Measurements from ENCODE around the gene SEMA3A. TPM values are rescaled to one million over a fixed set of nuclear protein-coding genes. Genes with fewer than 3 reads are reported as not detected.

Gene SEMA3A
- total and polyA plus RNA-seq, 9 donors = 0.76 to 23.0 (median 2.2) TPM

DNA sequence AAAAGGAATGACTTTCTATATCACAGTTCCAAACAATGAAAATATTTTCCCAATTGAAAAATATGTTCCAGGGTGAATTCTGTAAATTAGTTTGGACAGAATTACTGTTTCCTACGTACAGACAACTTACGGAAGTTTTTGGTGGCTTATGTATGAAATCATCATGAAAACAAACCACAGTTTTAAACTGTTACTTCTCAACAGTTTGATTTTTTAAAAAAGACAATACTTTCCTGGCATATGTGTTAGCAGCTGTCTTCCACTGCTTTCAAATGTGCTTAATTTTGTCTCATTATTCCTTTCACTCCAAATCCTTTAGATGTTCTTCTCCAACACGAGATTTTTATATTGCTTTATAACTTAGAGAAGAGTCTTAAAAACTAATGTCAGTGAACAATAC, 56.2 kb downstream of the SEMA3A start:
- H3K36me3 ChIP-seq = no peaks in the 10 kb centered on the region
- no peak overlapping the region for H3K27ac ChIP-seq
- WGBS, 3 donors = 36 to 53% (median 50%) methylated on average over 3 of the region's 3 CpGs
- TF ChIP-seq POLR2A (IDR thresholded peaks at IDR 0.05) (no peak), EP300 (IDR thresholded peaks at IDR 0.05) (no peak)
- TF ChIP-seq, protein P1, sequence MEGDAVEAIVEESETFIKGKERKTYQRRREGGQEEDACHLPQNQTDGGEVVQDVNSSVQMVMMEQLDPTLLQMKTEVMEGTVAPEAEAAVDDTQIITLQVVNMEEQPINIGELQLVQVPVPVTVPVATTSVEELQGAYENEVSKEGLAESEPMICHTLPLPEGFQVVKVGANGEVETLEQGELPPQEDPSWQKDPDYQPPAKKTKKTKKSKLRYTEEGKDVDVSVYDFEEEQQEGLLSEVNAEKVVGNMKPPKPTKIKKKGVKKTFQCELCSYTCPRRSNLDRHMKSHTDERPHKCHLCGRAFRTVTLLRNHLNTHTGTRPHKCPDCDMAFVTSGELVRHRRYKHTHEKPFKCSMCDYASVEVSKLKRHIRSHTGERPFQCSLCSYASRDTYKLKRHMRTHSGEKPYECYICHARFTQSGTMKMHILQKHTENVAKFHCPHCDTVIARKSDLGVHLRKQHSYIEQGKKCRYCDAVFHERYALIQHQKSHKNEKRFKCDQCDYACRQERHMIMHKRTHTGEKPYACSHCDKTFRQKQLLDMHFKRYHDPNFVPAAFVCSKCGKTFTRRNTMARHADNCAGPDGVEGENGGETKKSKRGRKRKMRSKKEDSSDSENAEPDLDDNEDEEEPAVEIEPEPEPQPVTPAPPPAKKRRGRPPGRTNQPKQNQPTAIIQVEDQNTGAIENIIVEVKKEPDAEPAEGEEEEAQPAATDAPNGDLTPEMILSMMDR (IDR thresholded peaks at IDR 0.05) = no peak
- H3K4me1 ChIP-seq (ENCODE audit: insufficient read depth) = no peaks in the 10 kb centered on the region
- H3K27me3 ChIP-seq = no peaks in the 10 kb centered on the region
- intact Hi-C loops (cut with DNase I) = no loop called here
- no peaks in the 10 kb centered on the region for H3K9me3 ChIP-seq
- no peak for DNase-seq
- H3K4me3 ChIP-seq = no peak overlapping the region

DNA sequence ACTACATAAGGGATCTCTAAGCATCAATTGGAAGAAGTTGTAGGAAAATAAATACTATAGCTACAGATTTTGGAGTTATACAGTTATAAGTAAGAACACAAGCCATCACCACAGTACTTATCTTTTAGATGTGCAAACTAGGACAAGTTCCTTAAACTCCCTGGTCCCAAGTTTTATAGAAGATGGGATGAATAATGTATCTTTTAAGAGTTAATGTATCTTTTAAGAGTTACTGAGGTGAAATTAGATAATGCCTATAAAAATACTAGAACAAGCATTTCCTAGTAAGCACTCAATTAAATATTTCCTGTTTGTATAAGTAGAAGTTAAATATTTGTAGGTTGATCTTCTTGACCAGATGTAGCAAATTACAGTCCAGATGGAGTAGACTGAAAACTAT, 56.8 kb downstream of the SEMA3A start:
- Histone ChIP-seq H3K9me3 (no peaks in the 10 kb centered on the region), H3K36me3 (no peaks in the 10 kb centered on the region), H3K4me3 (no peak overlapping the region), H3K27me3 (no peaks in the 10 kb centered on the region), H3K27ac (no peak overlapping the region), H3K4me1 (ENCODE audit: insufficient read depth) (no peaks in the 10 kb centered on the region)
- TF ChIP-seq EP300 (IDR thresholded peaks at IDR 0.05) (no peak), POLR2A (IDR thresholded peaks at IDR 0.05) (no peak)
- TF ChIP-seq, protein P1 (IDR thresholded peaks at IDR 0.05) = no peak
- intact Hi-C loops (cut with DNase I) = no loop called here
- no peak for DNase-seq

DNA sequence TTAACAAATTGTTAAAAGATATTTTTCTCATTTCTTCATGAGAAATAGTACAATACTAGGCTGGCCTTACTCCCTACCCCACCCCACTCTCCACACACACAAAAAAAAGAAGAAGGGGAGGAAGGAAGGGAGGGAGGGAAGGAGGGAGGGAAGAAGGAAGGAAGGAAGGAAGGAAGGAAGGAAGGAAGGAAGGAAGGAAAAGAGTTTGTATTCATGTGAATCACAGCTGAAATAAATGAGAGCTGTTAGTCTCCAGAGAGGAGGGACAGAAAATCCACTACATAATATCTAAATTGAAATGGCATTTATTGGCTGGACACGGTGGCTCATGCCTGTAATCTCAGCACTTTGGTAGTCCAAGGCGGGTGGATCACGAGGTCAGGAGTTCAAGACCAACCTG, 57.8 kb downstream of the SEMA3A start:
- Histone ChIP-seq H3K36me3 (no peaks in the 10 kb centered on the region), H3K27ac (no peak overlapping the region), H3K4me1 (ENCODE audit: insufficient read depth) (no peaks in the 10 kb centered on the region), H3K4me3 (no peak overlapping the region), H3K27me3 (no peaks in the 10 kb centered on the region), H3K9me3 (no peaks in the 10 kb centered on the region)
- intact Hi-C loops (cut with DNase I) = no loop called here
- no peak for DNase-seq
- TF ChIP-seq, protein P1 (IDR thresholded peaks at IDR 0.05) = no peak
- TF ChIP-seq EP300 (IDR thresholded peaks at IDR 0.05) = no peak
- no peak for TF ChIP-seq POLR2A (IDR thresholded peaks at IDR 0.05)
- 92 to 94% (median 93%) methylated on average over 3 of the region's 3 CpGs for WGBS, 3 donors

DNA sequence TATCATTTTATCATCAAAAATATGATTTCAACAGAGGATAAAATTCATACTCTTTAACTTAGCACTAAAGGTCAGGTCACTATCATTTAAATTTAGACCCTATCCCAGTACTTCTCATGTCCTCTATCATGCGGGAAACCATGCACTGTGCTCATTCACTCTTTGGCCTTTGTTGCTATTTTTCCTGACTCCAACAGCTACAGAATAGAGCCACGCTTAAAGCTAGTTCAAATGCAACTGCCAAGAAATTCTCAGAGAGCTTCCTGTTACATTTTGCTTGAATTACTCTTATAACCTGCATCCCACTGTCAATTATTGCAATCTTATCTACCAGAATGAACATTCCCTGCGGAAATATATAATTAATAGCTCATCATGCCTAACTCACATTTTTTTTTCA, 58.3 kb downstream of the SEMA3A start:
- Histone ChIP-seq H3K36me3 (no peaks in the 10 kb centered on the region), H3K27ac (no peak overlapping the region)

More for the DNA sequence above, 58.3 kb downstream of the SEMA3A start:
- WGBS, 3 donors = 69 to 76% (median 73%) methylated on average over 3 of the region's 3 CpGs
- no peaks in the 10 kb centered on the region for H3K4me1 ChIP-seq (ENCODE audit: insufficient read depth)
- no peak for DNase-seq
- intact Hi-C loops (cut with DNase I) = no loop called here
- no peak for TF ChIP-seq POLR2A (IDR thresholded peaks at IDR 0.05)
- no peak for TF ChIP-seq EP300 (IDR thresholded peaks at IDR 0.05)
- TF ChIP-seq, protein P1 (IDR thresholded peaks at IDR 0.05) = no peak
- no peaks in the 10 kb centered on the region for H3K9me3 ChIP-seq
- no peak overlapping the region for H3K4me3 ChIP-seq
- H3K27me3 ChIP-seq = no peaks in the 10 kb centered on the region

Data from ovary (tissue), 9 donors.